ENCODE data around the gene CYTH2.

DNA sequence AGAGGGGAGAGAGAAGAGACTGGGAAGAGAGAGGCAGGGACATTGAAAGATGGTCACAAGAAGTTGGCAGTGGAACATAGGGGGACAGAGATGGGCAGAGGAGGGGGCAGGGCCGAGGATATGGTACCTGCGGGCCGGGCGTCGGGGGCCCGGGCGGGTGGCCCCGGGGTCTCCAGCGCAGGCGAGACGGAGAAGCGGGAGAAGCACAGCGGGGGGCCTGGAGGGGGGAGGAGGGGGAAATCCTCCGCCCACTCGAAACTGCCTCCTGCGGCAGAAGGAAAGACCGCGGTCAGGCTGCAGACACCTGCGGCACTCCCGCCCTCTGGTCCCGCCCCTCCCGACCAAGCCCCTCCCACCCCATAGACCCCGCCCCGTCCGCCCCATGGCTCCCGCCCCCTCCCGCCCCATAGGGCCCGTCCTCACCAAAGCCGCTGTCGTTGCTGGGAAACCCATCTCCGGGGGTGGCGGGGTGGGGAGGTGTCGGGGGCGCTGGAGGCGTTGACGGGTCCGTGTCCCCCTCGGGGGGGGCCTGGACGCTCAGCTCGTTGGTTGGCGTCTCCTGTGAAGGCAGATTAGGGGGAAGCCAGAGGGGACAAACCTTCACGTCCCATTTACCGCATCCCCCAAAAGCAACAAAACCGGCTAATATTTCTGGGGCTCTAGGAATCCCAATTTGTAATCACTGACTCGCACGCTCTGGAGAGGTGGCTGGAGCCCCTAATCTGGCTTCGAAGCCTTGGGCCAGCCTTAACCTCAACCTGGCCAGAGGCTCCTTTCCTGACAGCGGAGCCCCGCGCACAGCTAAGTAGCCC is 22.0 kb downstream of the CYTH2 start:
- TF ChIP-seq, protein P1, sequence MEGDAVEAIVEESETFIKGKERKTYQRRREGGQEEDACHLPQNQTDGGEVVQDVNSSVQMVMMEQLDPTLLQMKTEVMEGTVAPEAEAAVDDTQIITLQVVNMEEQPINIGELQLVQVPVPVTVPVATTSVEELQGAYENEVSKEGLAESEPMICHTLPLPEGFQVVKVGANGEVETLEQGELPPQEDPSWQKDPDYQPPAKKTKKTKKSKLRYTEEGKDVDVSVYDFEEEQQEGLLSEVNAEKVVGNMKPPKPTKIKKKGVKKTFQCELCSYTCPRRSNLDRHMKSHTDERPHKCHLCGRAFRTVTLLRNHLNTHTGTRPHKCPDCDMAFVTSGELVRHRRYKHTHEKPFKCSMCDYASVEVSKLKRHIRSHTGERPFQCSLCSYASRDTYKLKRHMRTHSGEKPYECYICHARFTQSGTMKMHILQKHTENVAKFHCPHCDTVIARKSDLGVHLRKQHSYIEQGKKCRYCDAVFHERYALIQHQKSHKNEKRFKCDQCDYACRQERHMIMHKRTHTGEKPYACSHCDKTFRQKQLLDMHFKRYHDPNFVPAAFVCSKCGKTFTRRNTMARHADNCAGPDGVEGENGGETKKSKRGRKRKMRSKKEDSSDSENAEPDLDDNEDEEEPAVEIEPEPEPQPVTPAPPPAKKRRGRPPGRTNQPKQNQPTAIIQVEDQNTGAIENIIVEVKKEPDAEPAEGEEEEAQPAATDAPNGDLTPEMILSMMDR (conservative IDR thresholded peaks at IDR 0.05; ENCODE audit: low read length): no peak
- no peak for TF ChIP-seq EZH2phosphoT487 (IDR thresholded peaks at IDR 0.05; ENCODE audit: borderline replicate concordance, low read depth, low read length)
